Epithelial cell of proximal tubule (primary cell): Measurements from ENCODE around the gene BABAM2. TPM values are rescaled to one million over a fixed set of nuclear protein-coding genes. Genes with fewer than 3 reads are reported as not detected.
"Not testable (repeated sequence)": the region's sequence is repeated elsewhere in the genome, so short reads cannot be mapped to it uniquely, and the experiment has no call there.

Experiments used
- DNase-seq: peaks from one replicate; pipeline ENCODE4 v3.0.0-alpha.2; 2011; ENCODE audit warnings: low read depth
- H3K4me3 ChIP-seq: 2 replicates; pipeline ENCODE4 v1.5.1; 2011; ENCODE audit warnings: low read depth, mild to moderate bottlenecking, low read length
- total RNA-seq: library from RNA; depleted of rRNA; stranded (reverse); fragments of >200 nt; gene quantifications from 2 replicates; pipeline ENCODE4 v1.2.3, GENCODE V29; 2015
- TF ChIP-seq, protein P1 (sequence below): conservative IDR thresholded peaks from 2 replicates; pipeline ENCODE4 v1.5.1; 2012; ENCODE audit warnings: low read depth, mild to moderate bottlenecking, low read length

The BABAM2 gene
- total RNA-seq, 1 donor from 2014 or later = 23.6 TPM

GRCh38 chr2:27875089-27875881 lies 15.2 kb upstream of the BABAM2 start:
- TF ChIP-seq, protein P1, sequence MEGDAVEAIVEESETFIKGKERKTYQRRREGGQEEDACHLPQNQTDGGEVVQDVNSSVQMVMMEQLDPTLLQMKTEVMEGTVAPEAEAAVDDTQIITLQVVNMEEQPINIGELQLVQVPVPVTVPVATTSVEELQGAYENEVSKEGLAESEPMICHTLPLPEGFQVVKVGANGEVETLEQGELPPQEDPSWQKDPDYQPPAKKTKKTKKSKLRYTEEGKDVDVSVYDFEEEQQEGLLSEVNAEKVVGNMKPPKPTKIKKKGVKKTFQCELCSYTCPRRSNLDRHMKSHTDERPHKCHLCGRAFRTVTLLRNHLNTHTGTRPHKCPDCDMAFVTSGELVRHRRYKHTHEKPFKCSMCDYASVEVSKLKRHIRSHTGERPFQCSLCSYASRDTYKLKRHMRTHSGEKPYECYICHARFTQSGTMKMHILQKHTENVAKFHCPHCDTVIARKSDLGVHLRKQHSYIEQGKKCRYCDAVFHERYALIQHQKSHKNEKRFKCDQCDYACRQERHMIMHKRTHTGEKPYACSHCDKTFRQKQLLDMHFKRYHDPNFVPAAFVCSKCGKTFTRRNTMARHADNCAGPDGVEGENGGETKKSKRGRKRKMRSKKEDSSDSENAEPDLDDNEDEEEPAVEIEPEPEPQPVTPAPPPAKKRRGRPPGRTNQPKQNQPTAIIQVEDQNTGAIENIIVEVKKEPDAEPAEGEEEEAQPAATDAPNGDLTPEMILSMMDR = no peak

DNA sequence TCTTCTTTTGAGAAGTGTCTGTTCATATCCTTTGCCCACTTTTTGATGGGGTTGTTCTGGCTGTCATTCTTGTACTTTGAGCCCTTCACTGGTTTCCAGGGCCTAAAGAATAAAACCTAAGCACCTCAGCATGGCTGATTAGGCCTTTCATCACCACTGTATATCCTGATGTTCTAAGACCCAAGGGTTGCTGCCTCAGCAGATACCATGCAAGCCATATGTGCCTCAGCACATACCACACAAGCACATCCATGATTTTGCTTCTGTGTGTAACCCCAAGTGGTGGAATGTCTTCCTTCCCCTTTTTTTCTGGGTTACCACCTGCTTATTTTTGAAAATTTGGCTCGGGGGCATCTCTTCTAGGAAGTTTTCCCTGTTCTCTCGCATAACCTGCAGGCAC lies 11.7 kb upstream of the BABAM2 start:
- TF ChIP-seq, protein P1 = no peak
- DNase-seq = no peak
- H3K4me3 ChIP-seq = no peak overlapping the region

More at GRCh38 chr2:27875089-27875881, 15.2 kb upstream of the BABAM2 start:
- no peak for DNase-seq
- no peak overlapping the region for H3K4me3 ChIP-seq

DNA sequence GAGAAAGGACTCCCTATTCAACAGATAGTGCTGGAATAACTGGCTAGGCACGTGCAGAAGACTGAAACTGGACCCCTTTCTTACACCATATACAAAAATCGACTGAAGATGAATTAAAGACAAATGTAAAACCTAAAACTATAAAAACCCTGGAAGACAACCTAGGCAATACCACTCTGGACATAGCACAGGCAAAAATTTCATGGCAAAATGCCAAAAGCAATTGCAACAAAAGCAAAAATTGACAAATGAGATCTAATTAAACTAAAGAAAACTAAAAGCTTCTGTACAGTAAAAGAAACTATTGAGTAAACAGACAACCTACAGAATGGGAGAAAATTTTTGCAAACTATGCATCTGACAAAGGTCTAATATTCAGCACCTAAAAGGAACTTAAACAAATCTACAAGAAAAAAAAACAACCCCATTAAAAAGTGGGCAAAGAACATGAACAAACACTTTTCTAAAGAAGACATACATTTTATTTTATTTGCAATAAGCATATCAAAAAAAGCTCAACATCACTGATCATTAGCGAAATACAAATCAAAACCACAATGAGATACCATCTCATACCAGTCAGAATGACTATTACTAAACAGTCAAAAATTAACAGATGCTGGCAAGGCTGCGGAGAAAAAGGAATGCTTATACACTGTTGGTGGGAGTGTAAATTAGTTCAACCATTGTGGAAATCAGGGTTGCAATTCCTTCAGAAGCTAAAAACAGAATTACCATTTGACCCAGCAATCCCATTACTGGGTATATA lies 8.5 kb upstream of the BABAM2 start:
- H3K4me3 ChIP-seq, DNase-seq: not testable (repeated sequence)

DNA sequence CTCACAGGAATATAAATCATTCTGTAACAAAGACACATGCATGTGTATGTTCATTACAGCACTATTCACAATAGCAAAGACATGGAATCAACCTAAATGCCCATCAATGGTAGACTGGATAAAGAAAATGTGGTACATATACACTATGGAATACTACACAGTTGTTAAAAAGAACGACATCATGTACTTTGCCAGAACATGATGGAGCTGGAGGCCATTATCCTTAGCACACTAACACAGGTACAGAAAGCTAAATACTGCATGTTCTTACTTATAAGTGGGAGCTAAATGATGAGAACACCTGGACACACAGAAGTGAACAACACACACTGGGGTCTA lies 8.0 kb upstream of the BABAM2 start:
- H3K4me3 ChIP-seq, DNase-seq: not testable (repeated sequence)

DNA sequence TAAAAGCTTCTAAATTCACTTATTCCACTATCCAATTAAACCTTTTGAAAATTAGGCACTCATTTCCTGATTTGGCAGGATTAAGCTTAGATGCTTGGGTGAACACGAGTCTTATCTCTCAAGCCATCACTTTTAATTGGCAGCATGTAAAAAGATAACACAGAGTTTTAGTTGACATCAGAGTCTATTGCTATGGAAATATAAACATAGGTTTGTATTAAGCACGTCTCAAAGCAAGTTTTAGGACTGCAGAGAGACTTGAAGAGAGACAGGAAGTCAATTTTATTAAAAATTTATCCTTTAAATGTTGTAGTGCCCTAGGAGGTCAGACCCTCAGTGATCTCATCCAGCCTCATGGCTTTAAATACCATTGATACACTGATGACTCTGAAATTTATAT lies 5.9 kb upstream of the BABAM2 start:
- TF ChIP-seq, protein P1 = no peak
- no peak for DNase-seq
- no peak overlapping the region for H3K4me3 ChIP-seq

- no peak overlapping the region for H3K4me3 ChIP-seq
- TF ChIP-seq, protein P1 = no peak
- no peak for DNase-seq
These were observed 5.3 kb upstream of the BABAM2 start for GRCh38 chr2:27885234-27885633.

GRCh38 chr2:27885661-27886060 lies 4.9 kb upstream of the BABAM2 start:
- no peak for DNase-seq
- no peak overlapping the region for H3K4me3 ChIP-seq
- TF ChIP-seq, protein P1 = no peak

GRCh38 chr2:27886322-27886721 lies 4.2 kb upstream of the BABAM2 start:
- TF ChIP-seq, protein P1 = no peak

More at GRCh38 chr2:27886322-27886721, 4.2 kb upstream of the BABAM2 start:
- no peak for DNase-seq
- H3K4me3 ChIP-seq = no peak overlapping the region
